Activated naive CD4-positive, alpha-beta T cell treated with anti-CD3 and anti-CD28 coated beads for 36 hours (primary cell): ENCODE measurements around the gene RAPH1. TPM values are rescaled to one million over a fixed set of nuclear protein-coding genes. Genes with fewer than 3 reads are reported as not detected.
"Not testable (repeated sequence)": the region's sequence is repeated elsewhere in the genome, so short reads cannot be mapped to it uniquely, and the experiment has no call there.

ENCODE experiments used
- CTCF ChIA-PET: fragments of 350-600 bp; sonication (Branson Sonifier 250); formaldehyde crosslinking; loops from one replicate; lab custom pipeline; 2021; ENCODE audit warnings: antibody characterized with exemption; lab: Charles Lee
- DNase-seq: peaks from one replicate; pipeline ENCODE4 v3.0.0-alpha.2; 2020
- H3K27ac Mint-ChIP-seq: one replicate; pipeline ENCODE4 v1.8.0; 2021; ENCODE audit warnings: mild to moderate bottlenecking, mixed read lengths
- H3K27me3 Mint-ChIP-seq: one replicate; pipeline ENCODE4 v1.8.0; 2021; ENCODE audit warnings: low read depth, mixed read lengths
- H3K36me3 Mint-ChIP-seq: one replicate; pipeline ENCODE4 v1.8.0; 2021; ENCODE audit warnings: low read depth, mixed read lengths
- H3K4me1 Mint-ChIP-seq: one replicate; pipeline ENCODE4 v1.8.0; 2021; ENCODE audit warnings: low read depth, mixed read lengths
- H3K4me3 Mint-ChIP-seq: one replicate; pipeline ENCODE4 v1.8.0; 2021; ENCODE audit warnings: mild to moderate bottlenecking, moderate library complexity, mixed read lengths
- H3K9me3 Mint-ChIP-seq: one replicate; pipeline ENCODE4 v1.8.0; 2021; ENCODE audit warnings: mixed read lengths
- intact Hi-C: fragments of 100-400 bp; cut with micrococcal nuclease; formaldehyde crosslinking; loops from one replicate; pipeline ENCODE4 v1.15.1; 2023
- total RNA-seq, 2 experiments: library from RNA; stranded (reverse); gene quantifications; one replicate each; pipeline ENCODE4 v1.2.3, GENCODE V29; 2021

The RAPH1 gene
- total RNA-seq, 2 experiments from 2014 or later: 8.6 to 11.9 TPM

- H3K4me3 Mint-ChIP-seq: no peak overlapping the region
- H3K27me3 Mint-ChIP-seq: no peaks in the 10 kb centered on the region
- H3K36me3 Mint-ChIP-seq: peaks cover 9% of the 10 kb centered on the region
- no peaks in the 10 kb centered on the region for H3K4me1 Mint-ChIP-seq
- no peak overlapping the region for H3K27ac Mint-ChIP-seq
- intact Hi-C loops: no loop called here
- no peaks in the 10 kb centered on the region for H3K9me3 Mint-ChIP-seq
- DNase-seq: no peak
- CTCF ChIA-PET: interaction anchor here (0.7 kb wide), 1 partner anchor 12 kb away, joined by 4 read pairs; no protein-coding TSS in a partner anchor
These were observed 89.0 kb downstream of the RAPH1 start for GRCh38 chr2:203446071-203446481.

- no peak overlapping the region for H3K27ac Mint-ChIP-seq
- H3K4me1 Mint-ChIP-seq: no peaks in the 10 kb centered on the region
- no peak overlapping the region for H3K4me3 Mint-ChIP-seq
- intact Hi-C loops: no loop called here
- H3K36me3 Mint-ChIP-seq: peaks cover 9% of the 10 kb centered on the region
- no peaks in the 10 kb centered on the region for H3K27me3 Mint-ChIP-seq
- DNase-seq: no peak
- no peaks in the 10 kb centered on the region for H3K9me3 Mint-ChIP-seq
- CTCF ChIA-PET: no interaction called here
These were observed 90.4 kb downstream of the RAPH1 start for GRCh38 chr2:203444738-203445137.

- Mint-ChIP-seq H3K36me3 (peaks cover 13% of the 10 kb centered on the region), H3K27me3 (no peaks in the 10 kb centered on the region), H3K4me3 (no peak overlapping the region), H3K4me1 (no peaks in the 10 kb centered on the region), H3K9me3 (no peaks in the 10 kb centered on the region), H3K27ac (no peak overlapping the region)
- intact Hi-C loops: no loop called here
- no peak for DNase-seq
- CTCF ChIA-PET: interaction anchor here (1.4 kb wide), 1 partner anchor 12 kb away, joined by 6 read pairs; no protein-coding TSS in a partner anchor
These were observed 92.6 kb downstream of the RAPH1 start for GRCh38 chr2:203442463-203442862.

- Mint-ChIP-seq H3K36me3 (peaks cover 13% of the 10 kb centered on the region), H3K9me3 (no peaks in the 10 kb centered on the region), H3K27me3 (no peaks in the 10 kb centered on the region), H3K4me1 (no peaks in the 10 kb centered on the region), H3K27ac (no peak overlapping the region), H3K4me3 (no peak overlapping the region)
- DNase-seq: no peak
- intact Hi-C loops: no loop called here
- CTCF ChIA-PET: interaction anchor here (0.6 to 1.4 kb wide), 3 partner anchors 13 to 473 kb away, joined by 3 to 6 read pairs (median 4); no protein-coding TSS in a partner anchor
These were observed 93.6 kb downstream of the RAPH1 start for GRCh38 chr2:203441463-203441862.

GRCh38 chr2:203440671-203441070 lies 94.4 kb downstream of the RAPH1 start:
- Mint-ChIP-seq H3K9me3 (no peaks in the 10 kb centered on the region), H3K27ac (no peak overlapping the region), H3K4me3 (no peak overlapping the region), H3K4me1 (no peaks in the 10 kb centered on the region), H3K27me3 (no peaks in the 10 kb centered on the region), H3K36me3 (peaks cover 12% of the 10 kb centered on the region)
- DNase-seq: no peak
- intact Hi-C loops: no loop called here
- CTCF ChIA-PET: interaction anchor here (3.3 kb wide), 1 partner anchor 13 kb away, joined by 11 read pairs; no protein-coding TSS in a partner anchor

- H3K36me3 Mint-ChIP-seq: peaks cover 10% of the 10 kb centered on the region
- H3K27ac Mint-ChIP-seq: no peak overlapping the region
- no peak for DNase-seq
- no peaks in the 10 kb centered on the region for H3K27me3 Mint-ChIP-seq
- H3K4me1 Mint-ChIP-seq: no peaks in the 10 kb centered on the region
- intact Hi-C loops: no loop called here
- no peak overlapping the region for H3K4me3 Mint-ChIP-seq
- CTCF ChIA-PET: interaction anchor here (0.5 to 3.3 kb wide), 4 partner anchors 10 to 384 kb away, joined by 3 to 11 read pairs (median 3); no protein-coding TSS in a partner anchor
- no peaks in the 10 kb centered on the region for H3K9me3 Mint-ChIP-seq
These were observed 96.6 kb downstream of the RAPH1 start for GRCh38 chr2:203438528-203438927.

DNA sequence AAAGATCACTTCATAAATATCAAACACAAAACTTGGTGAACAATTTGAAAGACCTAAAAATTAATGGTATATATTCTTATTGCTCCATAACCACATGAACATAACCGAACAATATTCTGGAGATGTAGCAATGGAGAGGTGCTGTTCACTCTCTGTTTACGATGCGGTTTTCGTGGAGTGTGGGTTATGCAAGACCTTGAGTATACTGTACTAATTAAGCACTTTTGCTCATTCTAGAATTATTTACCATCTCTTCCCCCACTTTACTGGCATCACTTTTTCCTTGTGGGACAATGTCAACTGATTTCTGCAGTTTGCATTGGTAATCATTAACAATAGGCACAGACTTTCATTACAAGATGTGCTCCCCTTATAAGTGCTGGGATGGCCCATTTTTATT lies 97.6 kb downstream of the RAPH1 start:
- DNase-seq: no peak
- Mint-ChIP-seq H3K27me3 (no peaks in the 10 kb centered on the region), H3K36me3 (peaks cover 10% of the 10 kb centered on the region), H3K4me1 (no peaks in the 10 kb centered on the region), H3K4me3 (no peak overlapping the region), H3K9me3 (no peaks in the 10 kb centered on the region), H3K27ac (no peak overlapping the region)
- intact Hi-C loops: no loop called here
- CTCF ChIA-PET: interaction anchor here (1.3 to 3.3 kb wide), 2 partner anchors 11 to 16 kb away, joined by 3 to 11 read pairs; no protein-coding TSS in a partner anchor

GRCh38 chr2:203436496-203436895 lies 98.6 kb downstream of the RAPH1 start:
- intact Hi-C loops: no loop called here
- Mint-ChIP-seq H3K4me3 (no peak overlapping the region), H3K4me1 (no peaks in the 10 kb centered on the region), H3K36me3 (peaks cover 5% of the 10 kb centered on the region), H3K27me3 (no peaks in the 10 kb centered on the region), H3K9me3 (no peaks in the 10 kb centered on the region), H3K27ac (no peak overlapping the region)
- DNase-seq: no peak
- CTCF ChIA-PET: interaction anchor here (0.7 kb wide), 1 partner anchor 212 kb away, joined by 3 read pairs; no protein-coding TSS in a partner anchor

- Mint-ChIP-seq H3K4me1 (no peaks in the 10 kb centered on the region), H3K4me3 (no peak overlapping the region), H3K27me3 (no peaks in the 10 kb centered on the region), H3K36me3 (peaks cover 1% of the 10 kb centered on the region), H3K9me3 (no peaks in the 10 kb centered on the region), H3K27ac (no peak overlapping the region)
- intact Hi-C loops: no loop called here
- no peak for DNase-seq
- CTCF ChIA-PET: no interaction called here
These were observed 102.3 kb downstream of the RAPH1 start for GRCh38 chr2:203432811-203433210.

DNA sequence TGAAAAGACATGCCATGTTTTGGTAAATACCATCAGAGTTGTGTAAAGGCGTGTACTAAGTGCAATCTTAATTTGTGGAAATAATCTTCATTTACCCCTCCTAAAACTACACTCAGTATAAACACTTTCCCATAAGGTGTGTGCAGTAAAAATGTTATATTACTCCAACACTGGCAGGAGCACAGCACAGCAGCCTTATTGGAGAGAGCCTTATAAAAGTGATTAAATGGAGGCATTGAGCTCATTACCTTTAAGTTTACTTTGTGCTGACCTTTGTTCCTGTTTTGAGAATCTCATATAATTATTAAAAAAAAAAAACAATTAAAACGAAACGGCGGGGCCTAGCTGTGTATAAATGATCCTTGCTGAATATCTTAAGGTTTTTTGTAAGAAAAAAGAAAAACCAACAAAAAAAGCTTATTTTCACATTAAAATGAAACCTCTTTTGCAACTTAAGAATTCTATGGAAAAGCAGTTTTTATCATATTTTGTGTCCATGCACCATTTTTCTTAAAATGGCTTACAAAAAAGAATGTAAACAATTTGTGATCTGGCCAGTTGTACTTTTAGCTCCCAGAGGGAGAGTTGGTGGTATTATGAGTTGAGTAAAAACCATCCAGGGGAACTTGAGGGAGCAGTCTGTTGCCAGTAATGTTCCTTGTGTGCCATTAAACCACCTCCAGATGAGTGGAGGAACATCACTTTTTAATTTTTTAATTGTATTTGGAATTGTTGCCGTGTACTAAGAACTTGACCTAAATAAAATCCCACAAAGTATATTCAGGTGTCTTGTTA lies 103.5 kb downstream of the RAPH1 start:
- CTCF ChIA-PET: interaction anchor here (0.5 to 1.6 kb wide), 4 partner anchors 32 to 930 kb away, joined by 3 to 4 read pairs (median 3); no protein-coding TSS in a partner anchor
- DNase-seq: no peak
- Mint-ChIP-seq H3K4me1 (no peaks in the 10 kb centered on the region), H3K36me3 (peaks cover 5% of the 10 kb centered on the region), H3K4me3 (no peak overlapping the region), H3K27ac (no peak overlapping the region), H3K9me3 (no peaks in the 10 kb centered on the region), H3K27me3 (no peaks in the 10 kb centered on the region)
- intact Hi-C loops: no loop called here

DNA sequence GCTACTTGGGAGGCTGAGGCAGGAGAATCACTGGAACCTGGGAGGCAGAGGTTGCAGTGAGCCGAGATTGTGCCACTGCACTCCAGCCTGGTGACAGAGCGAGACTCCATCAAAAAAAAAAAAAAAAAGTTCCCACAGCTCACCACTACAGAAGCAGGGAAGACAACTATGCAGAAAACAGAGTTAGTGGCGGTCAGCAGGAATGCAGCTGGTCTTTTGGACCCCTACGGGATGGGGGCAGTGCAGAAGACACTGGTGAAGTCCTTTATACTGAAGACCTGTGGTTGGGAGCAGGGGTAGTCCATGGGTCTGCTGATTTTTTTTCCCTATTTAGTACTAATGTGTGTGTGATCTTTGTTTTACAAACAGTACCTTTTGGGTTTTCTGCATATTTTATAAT lies 105.5 kb downstream of the RAPH1 start:
- CTCF ChIA-PET: interaction anchor here (1.0 to 1.3 kb wide), 2 partner anchors 10 to 37 kb away, joined by 4 read pairs; no protein-coding TSS in a partner anchor
- H3K9me3 Mint-ChIP-seq, H3K4me3 Mint-ChIP-seq, DNase-seq, H3K36me3 Mint-ChIP-seq, intact Hi-C loops, H3K27me3 Mint-ChIP-seq, H3K27ac Mint-ChIP-seq, H3K4me1 Mint-ChIP-seq: not testable (repeated sequence)

DNA sequence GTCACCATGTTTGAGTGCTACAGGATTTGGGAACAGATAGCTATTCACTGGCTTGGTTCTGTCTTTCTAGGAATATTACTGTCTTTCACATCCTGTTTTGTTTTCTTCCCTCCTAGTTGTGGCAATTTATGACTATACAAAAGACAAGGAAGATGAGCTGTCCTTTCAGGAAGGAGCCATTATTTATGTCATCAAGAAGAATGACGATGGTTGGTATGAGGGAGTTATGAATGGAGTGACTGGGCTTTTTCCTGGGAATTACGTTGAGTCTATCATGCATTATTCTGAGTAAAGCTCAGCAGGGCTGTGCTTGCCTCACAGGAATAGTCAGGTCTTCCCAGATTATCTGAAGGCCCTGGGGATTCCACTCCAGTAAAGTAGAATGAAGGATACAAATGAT lies 108.0 kb downstream of the RAPH1 start:
- Mint-ChIP-seq H3K36me3 (peaks cover 13% of the 10 kb centered on the region), H3K4me1 (no peaks in the 10 kb centered on the region), H3K4me3 (no peak overlapping the region), H3K27ac (no peak overlapping the region), H3K9me3 (no peaks in the 10 kb centered on the region), H3K27me3 (no peaks in the 10 kb centered on the region)
- CTCF ChIA-PET: interaction anchor here (0.7 kb wide), 1 partner anchor 388 kb away, joined by 3 read pairs; no protein-coding TSS in a partner anchor
- DNase-seq: no peak
- intact Hi-C loops: no loop called here
